Retina (tissue), 1 donor: ENCODE results near the gene FAM180A.
"Not testable (repeated sequence)": the region's sequence is repeated elsewhere in the genome, so short reads cannot be mapped to it uniquely, and the experiment has no call there.

Experiments used
- DNase-seq: peaks from one replicate; pipeline ENCODE4 v3.0.0-alpha.2; 2016

The FAM180A gene

DNA sequence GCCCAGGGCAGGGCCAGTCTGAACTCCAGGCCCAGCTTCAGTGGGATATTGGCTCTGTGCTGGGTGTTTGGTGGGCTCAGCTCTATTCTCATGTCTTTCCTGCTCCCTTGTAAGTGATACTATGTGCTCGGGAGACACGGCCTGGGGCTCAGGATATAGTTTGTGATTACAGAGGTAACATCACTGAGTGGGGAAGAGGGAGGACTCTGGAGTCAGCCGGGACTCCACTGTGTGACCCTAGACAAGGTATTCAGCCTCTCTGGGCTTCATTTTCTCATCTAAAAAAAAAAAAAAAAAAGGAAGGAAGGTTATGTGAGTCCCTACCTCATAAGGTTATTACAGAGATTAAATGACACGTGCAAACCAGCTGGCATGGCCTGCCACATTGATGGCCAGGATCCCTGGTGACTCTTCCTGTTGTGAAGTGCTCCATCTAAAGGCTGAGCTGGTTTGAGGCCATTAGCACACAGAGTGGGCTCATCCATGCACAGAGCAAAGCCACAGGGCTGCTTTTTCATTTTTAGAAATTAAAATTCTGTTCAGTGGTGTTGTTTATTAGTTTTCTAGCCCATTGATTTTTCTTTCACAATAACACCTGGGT lies 36.3 kb downstream of the FAM180A start:
- DNase-seq = no peak

GRCh38 chr7:135711139-135711469 lies 37.5 kb downstream of the FAM180A start:
- DNase-seq = no peak

DNA sequence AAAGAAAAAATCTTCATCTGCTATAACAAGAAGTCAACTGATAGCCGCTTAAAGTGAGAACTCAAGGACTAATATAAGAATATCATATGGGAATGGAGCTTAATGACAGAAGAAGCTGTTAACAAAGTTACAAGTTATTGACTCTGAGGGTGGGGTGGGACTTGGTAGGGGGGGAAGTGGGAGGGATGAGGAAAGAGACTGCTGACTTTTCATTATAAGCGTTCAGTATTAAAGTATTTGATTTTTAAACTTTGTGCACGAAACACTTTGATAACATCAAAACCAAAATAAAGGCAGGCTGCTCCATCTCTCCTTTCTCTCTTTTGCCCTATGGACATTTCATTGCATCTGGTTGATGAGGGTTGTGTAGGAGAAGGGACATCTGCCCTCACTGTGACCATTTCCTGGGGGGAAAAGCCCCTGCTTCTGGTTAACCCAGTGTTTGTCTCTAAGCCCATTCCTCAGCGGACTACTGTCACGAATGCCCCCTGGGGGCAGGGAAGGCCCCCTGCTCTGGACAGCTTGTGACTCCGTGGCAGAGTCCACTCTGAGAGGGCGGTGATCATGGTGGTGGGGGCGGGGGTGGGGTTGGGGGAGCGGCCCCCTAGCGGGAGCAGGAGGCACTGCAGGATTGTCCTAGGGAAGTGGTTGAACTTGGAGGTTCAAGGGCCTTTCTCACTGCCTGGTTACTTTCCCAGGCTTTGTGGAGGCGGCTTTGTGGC lies 38.0 kb downstream of the FAM180A start:
- DNase-seq = no peak

- no peak for DNase-seq
Measured at GRCh38 chr7:135709508-135709907, 39.1 kb downstream of the FAM180A start.

GRCh38 chr7:135708041-135708440 lies 40.6 kb downstream of the FAM180A start:
- no peak for DNase-seq

DNA sequence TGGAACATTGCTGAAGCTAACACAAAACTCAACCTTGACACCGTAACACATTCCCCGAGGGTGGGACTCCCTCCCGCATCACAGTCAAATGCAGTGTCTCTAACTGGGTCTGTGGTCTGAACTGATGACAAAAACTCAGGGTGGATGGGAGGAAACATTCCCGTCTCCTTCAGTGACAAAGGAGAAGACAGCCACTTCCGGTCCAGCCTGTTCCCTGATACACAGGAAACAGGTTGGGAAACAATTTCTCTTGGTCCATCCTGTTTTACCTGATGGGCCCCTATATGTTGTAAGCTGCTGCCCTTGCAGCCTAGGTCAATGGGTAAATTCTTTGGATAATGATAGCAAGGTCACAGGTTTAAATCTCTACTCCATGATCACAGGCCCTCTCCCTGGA lies 41.0 kb downstream of the FAM180A start:
- DNase-seq = no peak

DNA sequence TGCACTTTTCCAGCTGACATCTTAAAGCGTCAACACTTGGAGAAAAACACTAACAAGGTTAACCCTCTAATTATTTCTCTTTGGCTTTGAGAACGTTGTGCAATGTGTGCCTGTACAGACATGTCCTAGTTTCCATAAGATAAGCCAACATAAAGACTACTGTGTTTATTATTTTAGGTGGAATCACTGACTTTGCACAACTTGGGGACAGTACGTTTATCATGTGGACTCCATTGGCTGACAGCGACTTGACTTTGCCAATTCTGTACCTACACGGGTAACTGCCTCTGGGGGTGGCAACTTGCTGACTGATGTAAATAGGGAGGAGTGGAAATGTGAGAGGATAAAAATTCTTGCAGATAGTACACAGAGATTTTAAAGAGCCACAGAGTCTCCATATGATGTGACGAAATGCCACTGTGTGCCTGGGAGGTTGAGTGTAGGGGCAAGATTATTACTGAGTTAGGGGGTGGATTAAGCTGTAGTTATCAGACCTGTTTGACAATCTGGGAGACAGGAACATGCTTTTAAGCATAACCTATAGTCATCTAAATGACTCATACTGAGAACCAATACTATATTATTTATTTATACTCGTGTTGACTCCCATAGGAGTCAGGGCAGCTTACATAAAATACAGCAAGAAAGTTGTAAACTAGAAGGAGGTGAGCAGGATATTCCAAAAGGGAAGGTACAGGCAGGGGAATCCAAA lies 41.6 kb downstream of the FAM180A start:
- DNase-seq = no peak

DNA sequence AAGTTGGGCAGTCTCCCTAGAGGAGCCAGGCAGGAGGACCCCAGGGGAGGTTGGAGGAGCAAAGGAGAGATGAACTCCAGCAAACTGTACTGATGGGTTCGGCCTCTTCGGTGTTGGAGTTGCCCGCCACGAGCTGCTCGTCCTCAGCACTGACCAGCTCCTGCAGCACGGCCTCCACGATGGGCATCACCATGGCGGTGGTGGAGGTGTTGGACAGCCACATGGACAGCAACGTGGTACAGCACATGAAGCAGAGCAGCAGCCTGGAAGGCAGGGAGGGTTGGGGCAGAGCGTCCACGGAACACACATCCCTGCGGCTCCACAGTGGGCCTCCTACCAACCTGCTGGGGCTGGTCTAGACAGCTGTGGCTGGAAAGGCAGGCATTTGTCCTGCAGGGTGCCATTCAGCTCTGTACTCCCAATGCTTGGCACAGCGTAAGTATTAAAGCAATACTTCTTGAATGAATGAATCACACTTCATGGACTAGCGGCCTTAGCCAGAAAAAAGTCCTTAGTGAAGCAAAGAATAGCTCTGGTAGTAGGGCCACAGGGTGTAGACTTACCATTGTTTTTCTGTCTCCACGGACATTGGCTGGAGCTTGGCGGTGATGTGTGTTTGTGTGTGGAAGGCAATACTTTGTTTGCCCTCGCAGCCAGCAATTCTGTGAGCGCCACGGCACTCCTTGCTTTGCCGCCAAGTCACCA lies 42.4 kb downstream of the FAM180A start:
- no peak for DNase-seq

GRCh38 chr7:135704698-135705097 lies 43.9 kb downstream of the FAM180A start:
- no peak for DNase-seq

GRCh38 chr7:135704074-135704473 lies 44.5 kb downstream of the FAM180A start:
- no peak for DNase-seq

GRCh38 chr7:135697276-135698049 lies 51.1 kb downstream of the FAM180A start:
- DNase-seq = no peak

DNA sequence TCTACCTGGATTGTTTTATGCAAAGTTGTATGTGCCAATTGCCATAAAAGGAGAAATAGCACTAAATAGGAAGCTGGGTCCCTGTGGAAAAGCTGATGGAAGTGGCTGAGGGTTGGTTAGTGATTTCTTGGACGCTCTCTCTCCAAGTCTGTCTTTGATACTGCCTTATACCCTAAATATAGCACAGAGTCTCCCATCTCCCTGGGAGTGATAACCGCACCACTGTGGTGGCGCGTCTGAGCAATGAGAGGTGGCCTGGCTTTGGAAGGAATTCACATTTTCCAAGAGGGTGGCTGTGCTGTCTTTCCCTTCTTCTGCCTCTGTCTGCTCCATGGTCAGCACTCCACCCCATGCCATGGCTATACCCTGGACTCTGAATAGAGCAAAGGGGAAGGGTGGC lies 55.1 kb downstream of the FAM180A start:
- DNase-seq = no peak

- DNase-seq = not testable (repeated sequence)
Measured at GRCh38 chr7:135692606-135693005, 56.0 kb downstream of the FAM180A start.

DNA sequence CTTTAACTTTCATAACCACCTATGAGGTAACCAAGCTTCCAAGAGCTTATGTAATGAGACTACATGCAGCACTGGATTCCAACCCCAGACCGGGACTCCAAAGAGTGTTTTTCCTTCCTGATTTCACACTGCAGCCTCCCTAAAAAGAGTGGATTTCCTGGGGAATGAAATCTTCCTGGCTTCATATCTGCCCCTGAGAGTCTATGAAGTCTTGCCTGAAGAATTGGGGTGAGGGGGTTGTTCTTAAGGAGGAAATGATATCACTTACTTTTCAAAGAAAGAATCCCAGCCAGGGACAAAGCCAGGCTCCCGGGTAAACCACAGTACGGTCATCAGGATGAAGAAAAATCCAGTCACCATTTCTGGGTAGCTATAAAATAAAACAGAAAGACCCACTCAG lies 56.6 kb downstream of the FAM180A start:
- DNase-seq = no peak

DNA sequence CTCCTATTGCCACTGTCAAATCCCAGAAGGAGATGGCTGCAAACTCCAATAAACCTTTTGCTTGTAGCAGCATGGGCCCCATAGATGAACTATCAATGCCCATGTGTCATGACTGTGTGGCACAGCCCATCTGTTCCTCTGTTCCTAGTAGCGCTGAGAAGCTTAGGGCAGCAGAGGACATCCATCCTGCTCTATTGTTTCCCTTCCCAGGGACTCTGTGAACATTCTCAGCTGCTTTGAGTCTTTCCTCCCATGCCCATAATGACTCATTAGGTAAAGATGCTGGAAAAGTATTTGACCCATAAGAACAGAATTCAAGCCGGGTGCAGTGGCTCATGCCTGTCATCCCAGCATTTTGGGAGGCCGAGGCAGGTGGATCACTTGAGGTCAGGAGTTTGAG lies 58.0 kb downstream of the FAM180A start:
- DNase-seq = no peak

GRCh38 chr7:135687466-135687865 lies 61.1 kb downstream of the FAM180A start:
- no peak for DNase-seq

DNA sequence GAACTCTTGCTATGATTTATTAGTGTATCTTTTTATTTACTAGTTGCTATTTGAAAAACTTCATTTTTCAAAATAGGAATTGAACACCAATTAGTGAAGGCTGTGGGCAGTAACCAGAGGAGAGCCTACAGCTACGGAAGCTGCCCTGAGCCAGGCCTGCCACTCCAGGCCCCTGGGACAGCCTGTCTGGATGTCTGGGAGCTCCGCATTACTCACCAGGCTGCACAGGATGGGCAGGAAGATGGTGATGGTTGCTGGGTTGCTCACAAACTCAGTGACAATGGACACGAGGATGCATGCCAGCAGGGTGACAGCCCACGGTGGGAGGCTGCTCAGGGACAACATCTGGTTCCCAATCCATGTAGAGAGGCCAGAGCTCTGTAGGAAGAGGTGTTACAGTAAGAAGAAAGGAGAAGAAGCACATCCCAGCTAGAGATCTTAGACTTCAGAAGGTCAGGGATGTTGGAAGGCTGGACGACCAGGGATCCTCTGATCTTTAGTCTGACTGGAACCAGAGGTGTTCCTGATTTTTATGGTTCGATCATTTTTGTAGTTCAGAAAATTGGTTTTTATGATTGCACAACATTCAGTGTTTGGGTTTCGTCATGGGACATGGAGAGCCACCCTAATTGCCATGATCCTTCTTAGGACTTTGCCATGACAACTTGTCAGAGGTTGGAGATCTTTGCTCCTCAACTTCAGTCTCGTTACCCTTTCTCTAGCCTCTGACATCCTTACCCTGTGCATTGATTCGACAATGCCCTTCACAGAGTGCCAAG lies 63.1 kb downstream of the FAM180A start:
- DNase-seq = no peak

DNA sequence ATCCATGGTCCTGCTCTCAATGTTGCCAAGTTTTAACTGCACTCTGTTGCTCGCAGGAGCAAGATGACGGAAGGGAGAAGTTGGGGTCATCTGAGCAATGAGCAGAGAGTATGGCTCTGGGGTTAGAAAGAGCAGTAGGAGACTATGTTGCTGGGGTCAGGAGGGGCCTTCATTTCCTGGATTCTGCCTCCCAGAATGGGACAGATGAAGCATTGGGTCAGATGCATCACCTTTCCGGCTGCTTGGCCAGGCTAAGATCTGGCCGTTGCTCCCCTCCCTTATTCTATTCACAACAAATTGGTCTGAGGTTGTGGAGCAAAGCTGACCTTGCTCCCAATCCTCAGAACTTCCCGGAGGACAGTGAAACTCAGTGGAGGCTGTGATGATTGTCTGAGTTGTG lies 63.9 kb downstream of the FAM180A start:
- no peak for DNase-seq

- no peak for DNase-seq
Measured at GRCh38 chr7:135684136-135684535, 64.5 kb downstream of the FAM180A start.

DNA sequence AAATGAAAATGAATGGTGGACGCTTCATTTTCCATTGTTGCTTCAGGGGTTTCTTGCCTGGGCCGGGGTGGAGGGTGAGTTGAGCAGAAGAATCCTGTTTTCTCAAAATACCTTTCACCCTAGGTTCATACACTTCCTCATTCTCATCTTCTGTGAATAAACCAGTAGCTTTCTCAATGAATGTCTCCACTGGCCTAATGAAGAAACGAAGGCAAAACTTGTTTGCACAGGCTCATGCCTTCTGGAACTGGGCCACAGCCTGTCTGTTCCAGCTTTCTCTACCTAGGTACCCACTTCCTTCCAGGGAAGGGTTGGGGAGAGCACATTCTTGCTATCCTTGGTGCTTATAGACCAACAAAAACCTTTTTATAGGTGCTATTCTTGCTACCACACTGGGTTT lies 65.0 kb downstream of the FAM180A start:
- DNase-seq = no peak

DNA sequence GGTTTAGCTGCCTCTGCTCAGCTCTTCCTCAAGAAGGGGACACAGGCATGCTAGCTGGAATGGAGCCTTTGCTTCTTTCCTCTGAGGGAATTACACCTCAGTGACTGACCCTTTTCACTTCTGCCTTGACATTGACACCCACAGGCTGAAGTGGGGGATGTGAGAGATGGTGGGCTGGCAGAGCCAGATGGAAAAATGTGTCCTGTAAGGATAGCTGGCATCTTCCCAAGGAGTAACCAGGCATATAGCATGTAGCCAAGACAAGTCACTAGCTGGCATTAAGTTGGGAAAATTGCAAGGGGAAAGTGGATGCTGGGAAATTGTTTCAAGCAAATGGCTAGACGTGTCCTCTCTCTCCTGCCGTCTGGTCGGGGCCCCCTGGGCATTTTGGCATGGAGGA lies 66.4 kb downstream of the FAM180A start:
- DNase-seq = no peak

GRCh38 chr7:135681762-135682161 lies 66.9 kb downstream of the FAM180A start:
- DNase-seq = no peak
